HG03520 (cell line): Measurements from ENCODE around the gene RIMBP2.

Experiments used
- ATAC-seq: cut with Tn5 transposase; IDR thresholded peaks from one replicate; pipeline ENCODE4 v1.9.1; 2021; ENCODE audit warnings: mild to moderate bottlenecking, moderate library complexity; ENCODE audit not compliant: unreplicated experiment

The RIMBP2 gene

DNA sequence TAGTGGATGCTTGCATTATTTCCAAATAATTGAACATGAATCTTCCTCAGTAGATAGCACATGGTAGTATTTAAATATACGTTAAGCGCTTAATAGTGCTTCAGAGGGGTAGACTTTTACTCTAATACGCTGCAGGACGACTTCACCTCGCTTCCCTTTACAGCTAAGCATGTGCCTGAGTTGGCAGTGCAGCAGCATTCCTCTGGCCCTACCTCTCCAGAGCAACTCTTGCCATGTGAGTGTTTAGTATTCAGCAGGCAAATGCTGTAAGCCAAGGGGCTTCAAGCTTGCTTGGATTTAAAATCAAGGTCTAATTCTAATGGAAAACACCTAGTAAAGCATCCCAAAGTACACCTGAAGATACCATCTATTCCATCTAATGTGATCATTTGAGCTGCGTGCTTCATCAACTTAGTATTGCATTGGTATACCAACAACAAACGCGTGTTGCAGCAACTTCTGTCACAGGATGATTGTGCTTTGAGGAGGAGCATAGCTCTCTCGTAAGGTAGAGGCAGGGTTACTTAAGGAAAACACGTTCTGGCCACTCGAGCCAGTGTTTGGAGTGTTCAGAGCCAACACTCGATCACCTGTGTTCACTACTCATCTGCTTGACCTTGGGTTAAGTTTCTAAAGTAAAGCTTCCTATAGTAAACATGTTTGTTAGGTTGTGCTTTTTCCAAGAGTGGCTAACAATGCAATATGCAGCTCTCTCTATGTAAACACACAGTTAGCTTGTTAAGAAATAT, 317.8 kb downstream of the RIMBP2 start:
- ATAC-seq = no peak

DNA sequence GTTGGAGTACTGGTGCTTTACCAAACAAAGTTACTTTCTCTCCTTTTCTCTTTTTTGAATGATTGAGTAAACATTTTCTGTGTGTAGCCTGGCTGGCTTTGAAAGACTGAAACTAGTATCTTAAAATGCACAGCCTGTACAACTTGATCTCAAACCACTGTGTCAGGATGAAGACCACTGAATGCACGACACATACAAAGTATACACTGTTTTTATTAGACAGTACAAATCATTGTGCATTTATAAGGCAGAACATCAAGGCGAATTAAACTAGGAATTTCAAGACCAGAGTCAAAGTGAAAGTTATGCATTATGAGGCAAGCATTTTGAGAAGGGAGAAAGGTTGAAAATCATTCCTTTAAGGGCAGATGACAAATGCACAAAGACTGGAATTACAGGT, 319.4 kb downstream of the RIMBP2 start:
- ATAC-seq = no peak

DNA sequence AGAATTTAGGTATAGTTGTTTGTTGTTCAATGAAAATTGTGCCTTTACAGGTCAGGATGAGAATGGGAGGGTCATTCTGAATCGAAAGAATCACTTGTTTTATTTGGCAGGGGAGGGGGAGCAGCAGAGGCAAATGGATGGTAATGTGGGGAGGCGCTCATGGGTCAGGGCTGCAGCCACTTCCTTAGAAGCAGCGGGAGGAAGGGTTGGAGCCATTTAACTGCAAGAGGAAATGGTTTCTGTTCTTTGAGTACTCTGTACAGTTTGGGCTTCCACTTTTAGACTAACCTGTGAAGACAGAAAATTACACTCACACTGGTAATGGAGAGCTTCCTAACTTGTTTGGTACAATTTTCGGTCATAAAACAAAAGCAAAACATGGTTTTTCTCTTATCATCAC, 321.2 kb downstream of the RIMBP2 start:
- no peak for ATAC-seq

DNA sequence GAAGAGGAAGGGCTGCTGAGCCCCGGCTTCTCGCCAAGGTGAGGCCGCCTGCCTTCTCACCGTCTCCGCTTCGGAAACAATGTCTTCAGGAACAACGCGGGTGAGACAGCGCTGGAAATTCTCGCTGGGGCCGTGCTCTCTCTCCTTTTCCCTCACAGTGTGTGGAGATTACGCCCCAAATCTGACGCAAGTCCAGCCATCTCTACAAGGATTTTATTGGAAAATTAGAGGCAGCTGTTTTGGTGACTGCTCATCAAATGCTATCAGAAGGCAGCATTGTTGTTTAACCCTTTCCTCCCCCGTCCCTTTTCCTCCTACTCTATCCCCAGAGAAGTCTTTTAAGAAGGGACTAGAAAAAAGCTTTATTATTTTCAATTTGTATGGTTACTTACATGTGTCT, 324.9 kb downstream of the RIMBP2 start:
- ATAC-seq = no peak

DNA sequence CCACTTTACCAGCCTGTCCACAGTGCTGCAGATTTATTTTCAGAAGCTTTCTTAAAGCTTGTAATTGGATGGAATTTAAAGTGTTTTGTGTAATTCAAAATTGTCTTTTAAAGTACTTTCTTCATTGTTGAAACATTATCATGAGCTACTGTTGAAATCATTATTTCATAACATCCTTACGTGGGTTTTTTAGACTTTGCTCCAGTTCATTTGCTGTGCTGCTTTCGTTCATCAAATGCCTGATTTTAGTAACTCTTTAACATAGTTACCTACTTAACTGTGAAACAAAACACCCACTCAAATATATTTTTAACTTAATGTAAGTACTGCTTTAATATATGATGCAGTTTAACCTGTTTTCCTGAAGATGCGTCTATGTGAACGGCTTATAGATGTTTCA, 330.9 kb downstream of the RIMBP2 start:
- ATAC-seq = no peak

DNA sequence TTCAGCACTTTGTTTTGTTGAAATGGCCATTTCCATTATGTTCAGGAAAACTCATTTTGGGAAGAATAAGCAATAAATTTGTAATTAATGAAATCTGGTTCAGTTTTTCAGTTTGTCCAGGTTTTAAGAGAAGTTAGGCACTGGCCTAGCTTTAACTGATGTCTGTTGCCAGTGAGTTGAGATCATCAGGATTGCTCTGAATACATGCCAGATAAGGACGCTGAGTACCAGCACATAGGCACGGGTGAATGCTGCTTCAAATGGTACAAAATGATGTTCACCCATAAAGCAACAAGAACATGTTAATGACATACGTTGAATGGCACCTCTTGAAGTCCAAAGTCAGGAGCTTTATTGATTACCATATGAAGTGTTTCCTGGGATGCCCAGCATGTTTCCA, 331.9 kb downstream of the RIMBP2 start:
- ATAC-seq = no peak

DNA sequence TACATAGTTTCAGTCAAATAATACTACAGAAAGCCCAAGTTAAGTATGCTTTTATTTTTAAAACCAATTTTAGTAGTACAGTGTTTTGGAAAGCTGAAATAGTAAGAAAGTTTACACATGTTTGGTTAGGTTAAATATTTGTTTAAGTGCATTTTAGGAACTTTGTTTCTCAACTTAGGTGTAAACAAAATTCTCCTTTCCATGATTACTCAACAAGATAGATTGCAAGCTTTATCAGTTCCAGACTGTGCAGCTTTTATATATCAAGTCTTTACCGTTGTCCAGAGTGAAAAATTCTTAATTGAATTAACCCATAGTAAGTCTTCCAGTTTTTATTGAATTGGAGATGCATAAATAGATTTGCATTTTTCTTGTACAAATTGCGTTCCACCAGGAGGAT, 333.3 kb downstream of the RIMBP2 start:
- no peak for ATAC-seq

DNA sequence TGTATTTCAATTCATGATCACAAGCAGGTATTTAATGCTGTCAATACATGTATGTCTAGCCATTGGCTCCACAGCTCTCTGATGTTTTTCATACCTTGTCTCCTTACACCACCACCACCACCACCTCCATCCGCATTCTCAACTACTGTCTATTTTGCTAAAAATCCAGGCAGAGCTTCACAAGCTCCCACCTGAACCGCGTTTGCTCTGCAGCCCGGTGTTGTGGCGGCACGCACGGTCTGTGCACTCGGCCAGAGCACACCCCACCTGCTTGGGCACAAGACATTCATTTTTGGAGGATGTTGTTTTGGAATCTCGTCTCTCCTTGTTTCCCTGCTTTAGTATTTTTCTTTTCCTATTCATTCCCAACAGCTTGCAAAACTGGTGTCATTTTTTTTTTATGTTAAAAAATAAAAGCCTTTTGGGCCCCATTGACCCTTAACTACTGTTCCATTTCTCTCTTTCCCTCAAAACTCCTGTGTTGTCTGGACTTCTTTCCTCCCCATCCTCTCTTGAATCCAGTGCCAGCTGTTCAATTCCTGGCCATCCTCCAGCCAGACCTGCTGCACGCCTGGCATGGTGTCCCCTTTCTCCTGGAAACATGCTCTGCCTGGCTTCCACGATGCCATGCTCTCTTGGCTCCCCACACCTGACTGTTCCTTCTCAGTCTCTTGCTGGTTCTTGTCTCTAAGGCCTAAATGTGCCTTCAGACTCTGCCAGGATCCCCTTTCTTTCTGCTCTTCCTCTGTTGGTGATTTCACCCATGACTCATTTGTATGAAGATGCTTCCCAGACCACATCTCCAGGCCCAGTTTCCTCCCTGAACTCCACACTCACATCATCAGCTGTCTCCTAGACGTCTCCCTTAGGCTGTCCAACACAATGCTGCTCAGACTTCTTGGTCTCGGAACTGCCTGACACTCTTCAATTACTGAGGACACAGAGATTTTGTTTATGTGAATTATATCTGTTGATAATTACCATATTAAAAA, 340.5 kb downstream of the RIMBP2 start:
- ATAC-seq = no peak

DNA sequence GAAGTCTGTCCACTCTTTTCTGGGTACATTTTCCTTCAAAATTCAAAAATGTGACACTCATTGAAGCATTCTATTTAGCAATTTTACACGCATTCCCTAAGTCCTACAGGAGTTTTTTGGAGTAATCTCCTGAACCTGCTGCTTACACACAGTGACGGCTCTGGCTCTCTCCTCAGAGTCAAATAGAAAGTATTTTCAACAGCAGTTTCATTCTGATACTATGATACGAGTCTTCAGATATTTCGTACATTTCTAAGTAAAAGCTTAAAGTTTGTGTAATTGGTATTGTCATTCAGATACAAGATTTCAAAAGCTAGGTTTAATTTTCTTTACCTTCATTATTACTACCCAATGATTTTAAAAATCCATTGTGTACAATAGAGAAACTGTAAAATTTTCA, 342.0 kb downstream of the RIMBP2 start:
- no peak for ATAC-seq

DNA sequence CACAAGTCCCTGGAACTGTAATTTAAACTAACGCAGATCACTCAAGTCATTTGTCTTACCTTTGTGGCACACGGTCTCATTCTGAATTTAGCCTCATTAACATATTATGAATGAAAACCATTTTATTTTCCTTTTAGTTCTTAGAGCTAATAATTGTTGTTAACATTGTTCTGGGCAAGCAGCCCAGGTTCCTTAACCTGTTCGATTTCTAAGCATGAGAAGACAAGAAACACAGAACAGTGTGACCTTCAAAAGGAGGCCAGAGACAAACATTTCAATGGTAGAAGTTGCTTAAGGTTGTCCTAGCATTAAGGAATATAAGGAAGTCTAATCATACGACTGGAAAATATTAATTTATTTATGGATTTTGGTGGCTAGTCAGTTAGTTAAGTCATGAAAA, 343.2 kb downstream of the RIMBP2 start:
- ATAC-seq = no peak

DNA sequence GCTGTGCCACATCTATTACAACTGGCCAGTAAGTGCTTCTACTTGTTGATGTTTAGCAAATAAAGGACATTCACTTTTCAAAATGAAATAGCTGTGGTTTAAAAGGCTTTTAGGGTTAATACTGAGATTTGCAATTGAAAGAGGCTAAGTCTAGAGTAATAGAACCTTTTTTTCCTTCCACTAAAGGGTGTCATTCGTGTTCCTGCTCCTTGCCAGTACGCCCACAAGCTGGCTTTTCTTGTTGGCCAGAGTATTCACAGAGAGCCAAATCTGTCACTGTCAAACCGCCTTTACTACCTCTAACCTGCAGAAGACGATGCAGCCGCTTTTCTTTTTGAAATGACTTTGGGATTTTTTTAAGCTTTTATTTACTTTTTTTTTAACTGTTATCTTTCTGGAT, 344.8 kb downstream of the RIMBP2 start:
- no peak for ATAC-seq

DNA sequence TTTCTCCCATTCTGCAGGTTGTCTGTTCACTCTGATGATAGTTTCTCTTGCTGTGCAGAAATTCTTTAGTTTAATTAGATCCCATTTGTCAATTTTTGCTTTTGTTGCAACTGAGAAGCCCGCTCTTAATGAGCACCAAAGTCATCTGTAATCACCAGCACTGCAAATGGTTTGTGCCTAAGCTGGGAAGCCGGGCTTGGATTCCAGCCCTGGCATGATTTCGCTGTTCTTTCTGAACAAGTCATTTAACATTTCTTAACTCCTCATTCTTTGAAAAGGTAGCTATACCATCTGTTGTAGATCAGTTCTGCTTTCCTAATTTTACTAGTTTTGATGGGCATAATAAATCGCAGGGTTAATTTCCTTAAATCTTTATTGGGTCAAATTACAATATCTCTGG, 346.3 kb downstream of the RIMBP2 start:
- ATAC-seq = no peak

DNA sequence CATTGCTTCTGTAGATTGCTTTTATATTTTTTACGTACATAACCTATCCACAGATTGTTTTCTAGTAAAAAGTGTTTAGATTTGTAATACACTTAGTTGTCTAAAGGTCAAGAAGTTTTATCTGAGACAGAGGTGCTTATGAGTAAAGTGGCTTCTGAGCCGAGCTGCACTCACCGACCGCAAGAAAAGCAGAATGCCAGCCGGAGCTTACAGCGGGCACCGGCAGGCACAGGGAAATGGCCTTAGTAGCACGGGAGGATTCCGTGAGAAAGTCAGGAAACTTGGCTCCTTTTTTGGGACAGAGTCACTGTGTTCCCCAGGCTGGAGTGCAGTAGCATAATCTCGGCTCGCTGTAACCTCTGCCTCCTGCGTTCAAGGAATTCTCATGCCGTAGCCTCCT, 348.6 kb downstream of the RIMBP2 start:
- no peak for ATAC-seq

DNA sequence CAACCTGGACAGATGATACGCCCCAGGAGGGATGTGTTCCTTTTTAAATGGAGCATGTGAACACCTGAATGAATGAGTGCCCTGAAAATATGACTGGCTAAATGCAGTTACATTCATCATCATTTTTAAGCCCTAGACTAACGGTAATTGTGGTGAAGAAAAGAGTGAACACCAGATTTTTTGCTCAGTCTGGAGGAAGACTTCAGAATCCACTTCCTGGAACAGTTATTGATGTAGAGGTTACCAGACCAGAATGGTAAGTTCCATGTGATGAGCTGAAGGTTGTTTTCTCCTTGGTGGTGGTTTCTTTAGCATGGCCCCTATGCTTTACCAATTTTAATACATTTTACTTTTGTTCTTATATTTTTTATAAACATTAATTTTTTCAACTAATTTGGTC, 349.1 kb downstream of the RIMBP2 start:
- no peak for ATAC-seq

DNA sequence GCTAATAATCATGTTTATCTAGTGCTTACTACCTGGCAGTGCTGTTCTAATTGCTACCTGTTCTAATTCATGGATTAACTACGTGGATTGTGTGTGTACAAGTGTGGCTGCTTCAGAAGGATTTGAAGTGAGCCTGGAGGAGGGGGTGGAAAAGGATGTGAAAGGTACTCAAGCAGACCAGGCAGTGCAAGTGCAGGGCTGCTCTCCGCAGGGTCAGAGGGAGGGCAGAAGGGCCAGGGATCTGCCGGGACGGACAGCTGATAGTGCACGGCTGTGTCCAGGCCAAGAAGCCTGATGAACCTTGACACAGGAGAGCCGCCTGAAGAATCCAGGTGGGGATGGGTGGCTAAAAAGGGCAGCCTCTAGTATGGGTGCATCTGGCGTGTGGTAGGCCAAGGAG, 349.9 kb downstream of the RIMBP2 start:
- no peak for ATAC-seq

DNA sequence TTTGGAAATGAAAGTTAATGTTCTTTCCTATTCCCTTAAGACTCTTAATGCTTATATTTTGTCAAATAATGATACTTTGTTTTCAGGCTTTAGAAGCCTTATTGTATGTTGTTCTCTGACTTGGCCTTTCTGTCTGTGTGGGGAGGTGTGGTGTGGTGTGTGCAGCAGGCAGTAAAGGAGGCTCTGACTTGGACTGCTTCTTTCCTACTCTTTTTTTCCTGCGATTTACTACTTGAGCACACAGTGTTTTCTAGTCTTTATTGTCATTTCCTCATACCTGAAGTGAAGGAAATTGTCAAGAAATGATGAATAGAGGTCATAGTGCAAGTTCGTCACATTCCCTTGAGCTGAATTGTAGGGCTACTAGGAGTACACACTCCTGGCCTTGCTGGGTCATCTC, 351.5 kb downstream of the RIMBP2 start:
- no peak for ATAC-seq

DNA sequence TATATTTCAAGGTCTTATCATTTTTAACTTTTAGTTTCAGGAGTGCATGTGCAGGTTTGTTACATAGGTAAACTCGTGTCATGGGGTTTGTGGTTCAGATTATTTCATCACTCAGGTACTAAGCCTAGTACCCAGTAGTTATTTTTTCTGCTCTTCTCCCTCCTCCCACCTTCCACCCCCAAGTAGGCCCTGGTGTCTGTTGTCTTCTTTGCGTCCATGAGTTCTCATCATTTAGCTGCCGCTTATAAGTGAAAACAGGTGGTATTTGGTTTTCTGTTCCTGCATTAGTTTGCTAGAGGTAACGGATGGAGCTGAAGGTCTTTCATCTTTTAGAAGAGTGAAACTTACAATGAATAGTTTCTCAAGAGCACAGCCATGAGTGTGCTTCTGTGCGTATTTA, 354.0 kb downstream of the RIMBP2 start:
- no peak for ATAC-seq

DNA sequence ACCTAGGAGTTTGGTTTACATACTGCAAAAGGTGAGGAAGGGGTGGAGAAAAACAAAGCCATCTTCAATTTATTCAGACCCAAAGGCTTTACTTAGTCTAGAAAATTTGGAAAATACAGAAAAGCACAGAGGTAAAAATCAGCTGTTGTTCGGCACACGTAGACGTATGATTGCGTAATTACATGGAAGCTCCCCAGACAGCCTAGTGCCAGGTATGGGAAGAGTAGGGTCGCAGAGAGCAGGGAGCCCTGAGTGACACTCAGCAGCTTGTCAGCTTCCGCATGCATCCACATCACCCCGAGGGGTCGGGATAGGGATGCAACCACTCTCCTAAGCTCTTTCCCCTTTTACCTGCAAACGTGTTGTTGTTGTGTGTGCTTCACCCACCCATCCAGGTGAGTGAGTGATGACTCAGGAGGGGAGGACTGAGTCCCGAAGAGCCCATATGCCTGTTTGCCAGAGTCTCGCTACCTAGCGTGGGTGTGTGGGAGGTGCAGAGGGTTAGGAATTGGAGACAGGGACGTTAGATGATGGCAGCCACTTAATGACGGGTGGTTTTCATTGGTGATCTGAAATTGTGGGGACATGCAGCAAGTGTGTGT, 358.3 kb downstream of the RIMBP2 start:
- no peak for ATAC-seq

DNA sequence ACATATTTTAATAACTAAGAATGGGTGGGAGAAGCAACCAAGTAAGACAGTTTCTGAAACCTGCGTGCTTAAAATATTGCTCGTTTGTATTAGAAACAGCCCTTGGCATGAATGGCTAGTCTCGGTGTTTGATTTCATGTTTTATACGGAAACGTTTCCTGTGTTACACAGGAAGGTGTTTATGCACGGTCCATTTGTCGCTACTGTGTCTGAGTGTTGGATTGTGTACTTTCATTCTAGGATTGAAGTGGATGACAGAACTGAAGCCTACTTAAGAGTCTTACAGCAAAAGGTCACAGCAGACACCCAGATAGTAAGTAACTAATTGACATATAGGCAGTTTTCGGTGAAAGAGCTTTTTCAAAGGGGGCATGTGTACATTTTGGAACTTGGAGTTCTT, 358.9 kb downstream of the RIMBP2 start:
- ATAC-seq = no peak

DNA sequence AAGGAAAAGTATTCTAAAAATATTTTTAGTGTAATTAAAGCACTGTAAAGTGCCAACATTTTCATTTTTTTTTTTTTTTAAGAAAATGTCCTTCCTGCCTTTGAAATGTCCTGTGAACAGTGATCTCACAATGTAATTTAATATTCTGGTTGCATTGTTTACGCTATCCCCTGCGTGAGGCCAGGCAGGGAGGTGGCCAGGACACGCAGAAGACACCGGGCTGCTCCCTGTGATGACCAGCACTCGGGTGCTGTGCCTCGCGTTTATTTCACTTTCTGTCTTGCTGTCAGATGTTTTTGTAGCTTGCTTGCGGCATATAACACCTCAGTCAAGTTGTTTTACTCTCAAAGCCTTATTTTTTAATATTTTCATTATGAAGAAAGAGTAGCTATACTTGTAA, 359.9 kb downstream of the RIMBP2 start:
- no peak for ATAC-seq

DNA sequence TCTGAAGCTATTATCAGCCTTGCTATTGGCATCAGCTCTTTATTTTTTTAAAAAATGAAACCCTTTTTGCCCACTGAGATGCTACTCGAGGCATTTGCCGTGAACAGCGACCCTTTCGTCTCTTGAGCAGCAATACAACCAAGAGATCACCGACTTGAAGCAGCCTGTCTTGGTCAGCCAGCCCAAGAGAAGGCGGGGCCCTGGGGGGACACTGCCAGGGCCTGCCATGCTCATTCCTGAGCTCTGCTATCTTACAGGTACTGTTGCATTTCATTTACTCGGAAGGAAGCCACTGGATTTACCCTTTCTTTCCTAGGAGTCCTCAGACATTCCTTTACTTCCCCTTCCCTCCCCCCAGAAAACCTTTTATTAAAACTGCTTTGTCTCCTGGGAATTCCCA, 361.7 kb downstream of the RIMBP2 start:
- ATAC-seq = no peak

DNA sequence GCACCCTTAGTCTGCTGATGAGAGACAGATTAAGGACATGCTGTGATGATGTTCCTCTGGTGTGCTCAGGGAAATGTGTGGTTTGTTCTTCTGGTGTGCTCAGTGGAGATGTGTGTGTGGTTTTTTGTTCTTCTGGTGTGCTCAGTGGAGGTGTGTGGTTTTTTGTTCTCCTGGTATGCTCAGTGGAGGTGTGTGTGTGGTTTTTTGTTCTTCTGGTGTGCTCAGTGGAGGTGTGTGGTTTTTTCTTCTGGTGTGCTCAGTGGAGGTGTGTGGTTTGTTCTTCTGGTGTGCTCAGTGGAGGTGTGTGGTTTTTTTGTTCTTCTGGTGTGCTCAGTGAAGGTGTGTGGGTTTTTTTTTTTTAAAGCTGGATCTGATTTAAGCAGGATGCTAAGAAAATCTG, 363.0 kb downstream of the RIMBP2 start:
- no peak for ATAC-seq
